ENCODE results near the gene CAPN1.
"Not testable (repeated sequence)": the region's sequence is repeated elsewhere in the genome, so short reads cannot be mapped to it uniquely, and the experiment has no call there.

The CAPN1 gene

DNA sequence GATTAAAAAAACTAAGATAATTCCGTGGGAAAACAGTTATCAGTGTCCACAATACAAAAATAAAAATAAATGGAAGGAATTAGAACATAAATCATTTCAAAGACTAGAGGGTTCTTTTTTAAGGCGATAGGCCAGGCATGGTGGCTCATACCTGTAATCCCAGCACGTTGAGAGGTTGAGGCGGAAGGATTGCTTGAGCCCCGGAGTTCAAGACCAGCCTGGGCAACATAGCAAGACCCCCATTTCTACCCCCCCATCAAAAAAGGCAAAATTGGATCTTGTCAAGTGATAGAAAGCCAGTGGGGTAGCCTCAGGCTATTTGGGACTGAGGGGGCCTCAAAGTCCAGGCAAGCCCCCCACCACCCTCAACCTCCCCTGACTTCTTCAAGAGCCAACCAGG lies 59.4 kb downstream of the CAPN1 start:
- H3K4me3 ChIP-seq (ENCODE audit: low read length): no peak overlapping the region
- DNase-seq (ENCODE audit: low read depth, low spot score): no peak
- no peak overlapping the region for H3K27ac ChIP-seq (ENCODE audit: low read length)
- WGBS (ENCODE audit: insufficient coverage, insufficient read length): no CpG with 5 or more reads among the region's 5 CpGs
- H3K4me1 ChIP-seq (ENCODE audit: control insufficient read depth, insufficient read depth, low read length): 0 out of 2 replicates have a peak, but pooled peaks cover 1% of the 10 kb centered on the region
- H3K9me3 ChIP-seq (ENCODE audit: control insufficient read depth, insufficient read depth, low read length): no peaks in the 10 kb centered on the region; the same call in 1 of the 2 replicates
- H3K36me3 ChIP-seq (ENCODE audit: control insufficient read depth, insufficient read depth, low read length): no peaks in the 10 kb centered on the region
- no peaks in the 10 kb centered on the region for H3K27me3 ChIP-seq (ENCODE audit: control insufficient read depth, insufficient read depth, low read length)

DNA sequence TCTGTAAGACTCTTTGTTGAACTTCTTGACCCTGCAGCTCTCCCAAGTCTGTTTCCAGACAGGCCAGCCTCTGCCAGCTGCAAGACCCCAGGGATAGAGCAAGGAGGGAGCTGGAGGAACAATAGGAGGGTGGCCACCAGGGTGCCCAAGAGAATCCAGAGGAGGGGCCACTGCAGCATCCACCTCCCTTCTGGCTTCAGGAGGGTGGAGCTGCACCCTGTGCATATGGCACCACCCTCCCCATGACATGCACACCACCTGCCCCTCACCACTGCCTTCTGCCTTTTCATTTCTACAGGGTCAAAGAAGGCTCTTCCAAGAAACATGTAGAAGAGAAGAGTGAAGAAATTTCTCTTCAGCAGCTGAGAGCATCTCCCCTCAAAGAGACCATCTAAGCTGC lies 60.0 kb downstream of the CAPN1 start:
- no peak overlapping the region for H3K4me3 ChIP-seq (ENCODE audit: low read length)
- no peak for DNase-seq (ENCODE audit: low read depth, low spot score)
- no peaks in the 10 kb centered on the region; the same call in 1 of the 2 replicates for H3K9me3 ChIP-seq (ENCODE audit: control insufficient read depth, insufficient read depth, low read length)
- no peak overlapping the region for H3K27ac ChIP-seq (ENCODE audit: low read length)
- H3K4me1 ChIP-seq (ENCODE audit: control insufficient read depth, insufficient read depth, low read length): 0 out of 2 replicates have a peak, but pooled peaks cover 1% of the 10 kb centered on the region
- no peaks in the 10 kb centered on the region for H3K27me3 ChIP-seq (ENCODE audit: control insufficient read depth, insufficient read depth, low read length)
- H3K36me3 ChIP-seq (ENCODE audit: control insufficient read depth, insufficient read depth, low read length): no peaks in the 10 kb centered on the region

DNA sequence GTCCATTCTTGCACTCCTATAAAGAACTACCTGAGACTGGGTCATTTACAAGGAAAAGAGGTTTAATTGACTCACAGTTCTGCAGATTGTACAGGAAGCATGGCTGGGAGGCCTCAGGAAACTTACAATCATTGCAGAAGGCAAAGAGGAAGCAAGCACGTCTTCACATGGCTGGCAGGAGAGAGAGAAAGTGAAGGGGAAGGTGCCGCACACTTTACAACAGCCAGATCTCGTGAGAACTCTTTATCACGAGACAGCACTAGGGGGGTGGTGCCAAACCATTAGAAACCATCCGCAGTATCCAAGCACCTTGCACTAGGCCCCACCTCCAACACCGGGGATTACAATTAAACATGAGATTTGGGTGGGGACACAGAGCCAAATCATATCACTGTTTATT lies 60.7 kb downstream of the CAPN1 start:
- Histone ChIP-seq H3K36me3 (ENCODE audit: control insufficient read depth, insufficient read depth, low read length) (no peaks in the 10 kb centered on the region), H3K4me3 (ENCODE audit: low read length) (no peak overlapping the region), H3K27me3 (ENCODE audit: control insufficient read depth, insufficient read depth, low read length) (no peaks in the 10 kb centered on the region), H3K9me3 (ENCODE audit: control insufficient read depth, insufficient read depth, low read length) (no peaks in the 10 kb centered on the region; the same call in 1 of the 2 replicates), H3K27ac (ENCODE audit: low read length) (no peak overlapping the region), H3K4me1 (ENCODE audit: control insufficient read depth, insufficient read depth, low read length) (0 out of 2 replicates have a peak, but pooled peaks cover 1% of the 10 kb centered on the region)
- no peak for DNase-seq (ENCODE audit: low read depth, low spot score)
- no CpG with 5 or more reads among the region's 6 CpGs for WGBS (ENCODE audit: insufficient coverage, insufficient read length)

DNA sequence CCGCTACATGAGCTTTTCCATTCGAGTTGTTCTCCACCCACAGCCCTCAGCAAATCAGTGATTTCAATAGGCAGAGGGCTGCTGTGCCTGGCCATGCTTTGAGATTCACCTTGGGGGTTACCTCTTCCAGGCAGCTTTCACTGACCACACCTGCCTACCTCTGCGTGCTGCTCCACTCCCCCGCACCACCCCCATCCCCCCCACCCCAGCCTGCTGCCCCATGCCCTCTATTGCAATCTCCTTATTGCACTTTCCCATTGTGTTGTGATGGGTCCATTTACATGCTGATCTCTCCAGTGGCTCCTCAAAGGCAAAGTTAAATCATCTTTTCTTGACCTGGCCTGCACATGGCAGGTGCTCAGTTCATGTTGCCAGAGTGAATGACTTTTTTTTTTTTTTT lies 62.1 kb downstream of the CAPN1 start:
- Histone ChIP-seq H3K27ac (ENCODE audit: low read length) (no peak overlapping the region), H3K36me3 (ENCODE audit: control insufficient read depth, insufficient read depth, low read length) (no peaks in the 10 kb centered on the region), H3K4me3 (ENCODE audit: low read length) (no peak overlapping the region), H3K9me3 (ENCODE audit: control insufficient read depth, insufficient read depth, low read length) (no peaks in the 10 kb centered on the region), H3K27me3 (ENCODE audit: control insufficient read depth, insufficient read depth, low read length) (no peaks in the 10 kb centered on the region), H3K4me1 (ENCODE audit: control insufficient read depth, insufficient read depth, low read length) (0 out of 2 replicates have a peak, but pooled peaks cover 1% of the 10 kb centered on the region)
- no CpG with 5 or more reads among the region's 4 CpGs for WGBS (ENCODE audit: insufficient coverage, insufficient read length)
- no peak for DNase-seq (ENCODE audit: low read depth, low spot score)

DNA sequence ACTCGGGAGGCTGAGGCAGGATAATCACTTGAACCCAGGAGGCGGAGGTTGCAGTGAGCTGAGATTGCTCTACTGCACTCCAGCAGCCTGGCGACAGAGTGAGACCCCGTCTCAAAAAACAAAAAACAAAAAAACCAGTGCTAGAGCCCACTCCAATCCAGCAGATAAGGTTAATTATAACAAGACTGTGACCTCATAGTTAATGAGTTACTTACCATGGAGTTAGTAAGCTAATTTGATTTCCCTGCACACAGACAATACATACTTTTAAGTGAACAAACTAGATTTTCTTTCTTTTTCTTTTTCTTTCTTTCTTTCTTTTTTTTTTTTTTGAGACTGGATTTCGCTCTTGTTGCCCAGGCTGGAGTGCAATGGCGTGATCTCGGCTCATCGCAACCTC lies 63.3 kb downstream of the CAPN1 start:
- H3K4me1 ChIP-seq (ENCODE audit: control insufficient read depth, insufficient read depth, low read length); DNase-seq (ENCODE audit: low read depth, low spot score); H3K27me3 ChIP-seq (ENCODE audit: control insufficient read depth, insufficient read depth, low read length); H3K4me3 ChIP-seq (ENCODE audit: low read length); H3K27ac ChIP-seq (ENCODE audit: low read length); H3K9me3 ChIP-seq (ENCODE audit: control insufficient read depth, insufficient read depth, low read length); H3K36me3 ChIP-seq (ENCODE audit: control insufficient read depth, insufficient read depth, low read length): not testable (repeated sequence)
- no CpG with 5 or more reads among the region's 8 CpGs for WGBS (ENCODE audit: insufficient coverage, insufficient read length)

DNA sequence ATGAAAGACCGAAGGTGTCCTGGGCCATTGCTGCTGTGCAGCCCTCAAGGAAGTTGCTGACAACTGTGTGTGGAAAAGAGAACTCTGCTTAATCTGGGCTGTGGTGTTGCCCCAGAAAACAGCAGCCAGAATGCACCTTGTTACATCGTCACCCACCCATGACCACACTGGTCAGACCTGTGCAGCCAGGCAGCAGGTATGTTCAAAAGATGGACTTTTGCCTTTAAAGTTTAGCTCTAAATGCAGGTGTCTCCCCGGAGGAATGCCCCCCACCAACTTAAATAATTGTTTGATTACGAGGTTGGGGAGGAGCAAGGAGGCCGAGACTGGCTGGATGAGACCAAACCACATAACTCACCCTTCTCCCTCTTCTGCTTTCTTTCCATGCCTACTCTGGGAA lies 64.8 kb downstream of the CAPN1 start:
- Histone ChIP-seq H3K27me3 (ENCODE audit: control insufficient read depth, insufficient read depth, low read length) (no peaks in the 10 kb centered on the region), H3K9me3 (ENCODE audit: control insufficient read depth, insufficient read depth, low read length) (no peaks in the 10 kb centered on the region), H3K4me3 (ENCODE audit: low read length) (no peak overlapping the region), H3K4me1 (ENCODE audit: control insufficient read depth, insufficient read depth, low read length) (0 out of 2 replicates have a peak, but pooled peaks cover 1% of the 10 kb centered on the region), H3K27ac (ENCODE audit: low read length) (no peak overlapping the region), H3K36me3 (ENCODE audit: control insufficient read depth, insufficient read depth, low read length) (no peaks in the 10 kb centered on the region)
- no CpG with 5 or more reads among the region's 5 CpGs for WGBS (ENCODE audit: insufficient coverage, insufficient read length)
- no peak for DNase-seq (ENCODE audit: low read depth, low spot score)

DNA sequence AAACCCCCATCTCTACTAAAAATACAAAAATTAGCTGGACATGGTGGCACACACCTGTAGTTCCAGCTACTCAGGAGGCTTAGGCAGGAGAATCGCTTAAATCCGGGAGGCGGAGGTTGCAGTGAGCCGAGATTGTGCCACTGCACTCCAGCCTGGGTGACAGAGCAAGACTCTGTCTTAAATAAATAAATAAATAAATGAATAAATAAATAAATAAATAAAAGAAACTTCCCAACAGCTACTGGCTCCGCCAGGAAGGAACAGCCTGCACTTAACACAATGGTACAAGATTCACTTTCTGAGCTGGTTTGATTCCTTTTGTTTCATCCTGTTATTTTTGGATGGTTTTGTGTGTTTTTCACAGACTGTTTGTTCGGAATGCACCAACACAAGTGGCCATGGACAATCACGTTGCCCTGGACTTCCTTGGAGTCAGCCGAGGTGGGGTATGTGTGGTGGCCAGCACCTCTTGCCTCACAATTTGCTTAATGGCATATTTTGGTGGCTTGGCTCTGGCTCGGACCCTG lies 66.5 kb downstream of the CAPN1 start:
- WGBS (ENCODE audit: insufficient coverage, insufficient read length): no CpG with 5 or more reads among the region's 9 CpGs
- H3K4me3 ChIP-seq (ENCODE audit: low read length); H3K27ac ChIP-seq (ENCODE audit: low read length); DNase-seq (ENCODE audit: low read depth, low spot score); H3K9me3 ChIP-seq (ENCODE audit: control insufficient read depth, insufficient read depth, low read length); H3K4me1 ChIP-seq (ENCODE audit: control insufficient read depth, insufficient read depth, low read length); H3K36me3 ChIP-seq (ENCODE audit: control insufficient read depth, insufficient read depth, low read length); H3K27me3 ChIP-seq (ENCODE audit: control insufficient read depth, insufficient read depth, low read length): not testable (repeated sequence)

DNA sequence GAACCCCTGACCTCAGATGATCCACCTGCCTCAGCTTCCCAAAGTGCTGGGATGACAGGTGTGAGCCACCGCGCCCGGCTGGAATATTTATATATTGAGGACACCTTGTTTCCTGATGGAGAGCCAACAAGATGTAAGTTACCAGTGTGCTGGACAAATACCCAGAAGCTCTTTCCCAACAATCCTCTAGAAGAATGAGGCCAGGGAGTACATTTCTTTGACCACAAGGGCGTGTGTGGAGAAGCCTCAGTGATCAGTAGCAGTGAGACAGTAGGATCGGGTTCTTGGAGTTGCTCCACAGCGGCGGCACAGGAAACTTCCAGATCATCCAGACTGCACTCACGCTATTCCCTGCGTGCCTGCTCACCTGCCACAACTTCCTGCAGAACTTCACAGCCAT lies 69.7 kb downstream of the CAPN1 start:
- DNase-seq (ENCODE audit: low read depth, low spot score): no peak
- Histone ChIP-seq H3K36me3 (ENCODE audit: control insufficient read depth, insufficient read depth, low read length) (no peaks in the 10 kb centered on the region), H3K27me3 (ENCODE audit: control insufficient read depth, insufficient read depth, low read length) (no peaks in the 10 kb centered on the region), H3K9me3 (ENCODE audit: control insufficient read depth, insufficient read depth, low read length) (no peaks in the 10 kb centered on the region), H3K27ac (ENCODE audit: low read length) (no peak overlapping the region), H3K4me1 (ENCODE audit: control insufficient read depth, insufficient read depth, low read length) (no peaks in the 10 kb centered on the region), H3K4me3 (ENCODE audit: low read length) (no peak overlapping the region)
- no CpG with 5 or more reads among the region's 9 CpGs for WGBS (ENCODE audit: insufficient coverage, insufficient read length)

DNA sequence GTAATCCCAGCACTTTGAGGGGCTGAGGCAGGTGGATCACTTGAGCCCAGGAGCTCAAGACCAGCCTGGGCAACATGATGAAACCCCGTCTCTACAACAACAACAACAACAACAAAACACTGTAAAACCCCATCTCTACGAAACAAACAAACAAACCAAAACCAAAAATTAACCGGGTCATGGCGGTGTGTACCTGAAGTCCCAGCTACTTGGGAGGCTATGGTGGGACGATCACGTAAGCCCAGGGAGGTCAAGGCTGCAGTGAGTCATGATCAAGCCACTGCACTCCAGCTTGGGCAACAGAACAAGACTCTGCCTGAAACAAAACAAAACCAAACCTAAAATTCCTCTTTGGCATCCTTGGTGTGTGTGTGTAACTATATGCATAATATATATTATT lies 73.0 kb downstream of the CAPN1 start:
- Histone ChIP-seq H3K4me1 (ENCODE audit: control insufficient read depth, insufficient read depth, low read length) (no peaks in the 10 kb centered on the region), H3K9me3 (ENCODE audit: control insufficient read depth, insufficient read depth, low read length) (no peaks in the 10 kb centered on the region), H3K27ac (ENCODE audit: low read length) (no peak overlapping the region), H3K27me3 (ENCODE audit: control insufficient read depth, insufficient read depth, low read length) (no peaks in the 10 kb centered on the region), H3K36me3 (ENCODE audit: control insufficient read depth, insufficient read depth, low read length) (no peaks in the 10 kb centered on the region), H3K4me3 (ENCODE audit: low read length) (no peak overlapping the region)
- WGBS (ENCODE audit: insufficient coverage, insufficient read length): 100% methylated on average over 1 of the region's 6 CpGs
- no peak for DNase-seq (ENCODE audit: low read depth, low spot score)

DNA sequence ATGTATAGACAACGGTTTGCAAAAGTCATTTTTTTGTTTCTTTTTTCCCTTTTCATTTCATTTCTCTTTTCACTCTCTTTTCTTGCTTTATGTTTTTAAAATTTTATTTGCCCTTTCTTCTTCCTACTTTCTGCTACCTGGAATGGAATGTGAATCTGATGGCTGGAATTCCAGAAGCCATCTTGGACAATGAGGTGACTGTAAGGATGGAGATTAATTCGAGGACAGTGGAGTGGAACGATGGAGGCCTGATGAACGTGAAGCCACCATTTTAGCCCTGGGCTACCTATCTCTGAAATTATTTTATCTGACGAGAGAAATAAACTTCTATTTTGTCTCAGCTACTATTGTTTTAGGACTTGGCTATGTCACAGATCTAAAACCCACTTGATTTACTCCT lies 77.3 kb downstream of the CAPN1 start:
- Histone ChIP-seq H3K27me3 (ENCODE audit: control insufficient read depth, insufficient read depth, low read length) (no peaks in the 10 kb centered on the region), H3K9me3 (ENCODE audit: control insufficient read depth, insufficient read depth, low read length) (no peaks in the 10 kb centered on the region), H3K36me3 (ENCODE audit: control insufficient read depth, insufficient read depth, low read length) (no peaks in the 10 kb centered on the region), H3K27ac (ENCODE audit: low read length) (no peak overlapping the region), H3K4me1 (ENCODE audit: control insufficient read depth, insufficient read depth, low read length) (no peaks in the 10 kb centered on the region), H3K4me3 (ENCODE audit: low read length) (no peak overlapping the region)
- WGBS (ENCODE audit: insufficient coverage, insufficient read length): no CpG with 5 or more reads among the region's 5 CpGs
- DNase-seq (ENCODE audit: low read depth, low spot score): no peak

DNA sequence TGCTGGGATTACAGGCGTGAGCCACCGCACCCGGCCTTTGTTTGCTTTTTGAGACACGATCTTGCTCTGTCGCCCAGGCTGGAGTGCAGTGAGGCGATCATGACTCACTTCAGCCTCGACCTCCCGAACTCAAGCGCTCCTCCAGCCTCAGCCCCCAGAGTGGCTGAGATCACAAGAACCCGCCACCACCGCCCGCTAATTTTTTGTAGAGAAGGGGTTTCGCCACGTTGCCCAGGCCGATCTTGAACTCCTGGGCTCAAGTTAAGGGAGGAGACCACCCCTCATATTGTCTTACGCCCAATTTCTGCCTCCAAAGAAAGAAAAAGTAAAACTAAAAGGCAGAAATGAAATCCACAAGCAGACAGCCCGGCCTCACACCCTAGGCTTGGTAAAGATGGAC lies 78.6 kb downstream of the CAPN1 start:
- H3K36me3 ChIP-seq (ENCODE audit: control insufficient read depth, insufficient read depth, low read length): no peaks in the 10 kb centered on the region
- H3K4me3 ChIP-seq (ENCODE audit: low read length): no peak overlapping the region
- no peak overlapping the region for H3K27ac ChIP-seq (ENCODE audit: low read length)
- H3K27me3 ChIP-seq (ENCODE audit: control insufficient read depth, insufficient read depth, low read length): no peaks in the 10 kb centered on the region
- H3K9me3 ChIP-seq (ENCODE audit: control insufficient read depth, insufficient read depth, low read length): no peaks in the 10 kb centered on the region
- no peak for DNase-seq (ENCODE audit: low read depth, low spot score)
- WGBS (ENCODE audit: insufficient coverage, insufficient read length): no CpG with 5 or more reads among the region's 17 CpGs
- H3K4me1 ChIP-seq (ENCODE audit: control insufficient read depth, insufficient read depth, low read length): no peaks in the 10 kb centered on the region

All from iPS DF 6.9 (cell line).